Brain microvascular endothelial cell (primary cell): ENCODE data around the gene NELFB.

ENCODE experiments used
- DNase-seq: peaks from one replicate; pipeline ENCODE4 v3.0.0-alpha.2; 2020
- H3K27ac ChIP-seq: fragments of 250-450 bp; sonication (Bioruptor Pico); 2 replicates; pipeline ENCODE4 v1.5.1; 2020; ENCODE audit warnings: mild to moderate bottlenecking, moderate library complexity
- H3K27me3 ChIP-seq: fragments of 250-450 bp; sonication (Bioruptor Pico); replicated peaks from 2 replicates; pipeline ENCODE4 v1.5.1; 2020; ENCODE audit warnings: mild to moderate bottlenecking
- H3K36me3 ChIP-seq: fragments of 250-450 bp; sonication (Bioruptor Pico); replicated peaks from 2 replicates; pipeline ENCODE4 v1.5.1; 2020; ENCODE audit warnings: mild to moderate bottlenecking
- H3K4me3 ChIP-seq: 2 replicates; pipeline ENCODE4 v1.5.1; 2011; ENCODE audit warnings: low read depth, mild to moderate bottlenecking, control low read depth, low read length, moderate library complexity
- in situ Hi-C: cut with HindIII; loops from 2 replicates; pipeline ENCODE4 v1.10.0; 2017; ENCODE audit warnings: low sequenced_read_pairs, low pct_ligation_motif_present
- TF ChIP-seq, protein P1 (sequence below): IDR thresholded peaks from 2 replicates; pipeline ENCODE4 v1.5.1; 2011; ENCODE audit warnings: low read depth, mild to moderate bottlenecking, moderate library complexity, low read length, control low read depth, inconsistent platforms; ENCODE audit errors: missing control alignments

NELFB gene

DNA sequence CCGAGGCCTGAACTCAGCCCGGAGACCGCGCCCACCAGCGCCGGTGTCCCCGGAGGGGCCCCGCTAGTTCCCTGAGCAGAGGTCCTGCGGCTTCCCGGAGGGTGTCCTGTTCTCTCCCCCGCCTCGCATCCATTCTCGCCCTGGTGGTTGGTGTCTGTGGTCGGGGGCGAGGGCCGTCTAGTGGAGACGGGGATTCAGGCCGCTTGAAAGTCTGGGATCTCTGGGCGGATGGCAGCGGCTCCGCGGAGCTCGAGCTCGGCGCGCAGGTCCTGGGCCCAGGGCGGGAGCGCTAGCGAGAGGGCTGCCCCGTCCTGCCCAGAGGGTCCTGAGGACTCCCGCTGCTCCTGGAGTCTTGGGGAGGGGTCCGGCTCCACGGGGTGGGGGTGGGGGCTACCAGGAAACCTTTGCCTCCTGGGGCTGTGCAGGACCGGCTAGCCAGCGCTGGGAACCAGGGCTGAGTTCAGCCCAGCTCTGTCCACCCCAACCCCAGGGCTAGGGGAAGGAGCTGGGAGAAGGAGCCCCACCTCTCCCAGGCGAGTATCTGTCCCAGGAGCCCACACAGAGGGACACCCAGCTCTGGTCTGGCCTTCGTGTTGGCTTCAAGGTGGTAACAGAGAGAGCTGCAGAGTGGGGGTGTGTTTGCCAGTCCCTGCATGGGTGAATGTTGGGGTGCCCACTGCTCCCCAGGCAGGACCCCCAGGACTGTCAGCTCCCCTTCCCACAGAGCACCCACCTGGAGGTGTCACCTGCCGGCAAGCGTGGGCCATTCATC lies 26.4 kb downstream of the NELFB start:
- in situ Hi-C loops: no loop called here
- Histone ChIP-seq H3K27me3 (no peaks in the 10 kb centered on the region), H3K36me3 (peaks cover 11% of the 10 kb centered on the region), H3K4me3 (peak overlapping the region; percentile 15), H3K27ac (no peak overlapping the region)
- TF ChIP-seq, protein P1, sequence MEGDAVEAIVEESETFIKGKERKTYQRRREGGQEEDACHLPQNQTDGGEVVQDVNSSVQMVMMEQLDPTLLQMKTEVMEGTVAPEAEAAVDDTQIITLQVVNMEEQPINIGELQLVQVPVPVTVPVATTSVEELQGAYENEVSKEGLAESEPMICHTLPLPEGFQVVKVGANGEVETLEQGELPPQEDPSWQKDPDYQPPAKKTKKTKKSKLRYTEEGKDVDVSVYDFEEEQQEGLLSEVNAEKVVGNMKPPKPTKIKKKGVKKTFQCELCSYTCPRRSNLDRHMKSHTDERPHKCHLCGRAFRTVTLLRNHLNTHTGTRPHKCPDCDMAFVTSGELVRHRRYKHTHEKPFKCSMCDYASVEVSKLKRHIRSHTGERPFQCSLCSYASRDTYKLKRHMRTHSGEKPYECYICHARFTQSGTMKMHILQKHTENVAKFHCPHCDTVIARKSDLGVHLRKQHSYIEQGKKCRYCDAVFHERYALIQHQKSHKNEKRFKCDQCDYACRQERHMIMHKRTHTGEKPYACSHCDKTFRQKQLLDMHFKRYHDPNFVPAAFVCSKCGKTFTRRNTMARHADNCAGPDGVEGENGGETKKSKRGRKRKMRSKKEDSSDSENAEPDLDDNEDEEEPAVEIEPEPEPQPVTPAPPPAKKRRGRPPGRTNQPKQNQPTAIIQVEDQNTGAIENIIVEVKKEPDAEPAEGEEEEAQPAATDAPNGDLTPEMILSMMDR: no peak
- DNase-seq: no peak

DNA sequence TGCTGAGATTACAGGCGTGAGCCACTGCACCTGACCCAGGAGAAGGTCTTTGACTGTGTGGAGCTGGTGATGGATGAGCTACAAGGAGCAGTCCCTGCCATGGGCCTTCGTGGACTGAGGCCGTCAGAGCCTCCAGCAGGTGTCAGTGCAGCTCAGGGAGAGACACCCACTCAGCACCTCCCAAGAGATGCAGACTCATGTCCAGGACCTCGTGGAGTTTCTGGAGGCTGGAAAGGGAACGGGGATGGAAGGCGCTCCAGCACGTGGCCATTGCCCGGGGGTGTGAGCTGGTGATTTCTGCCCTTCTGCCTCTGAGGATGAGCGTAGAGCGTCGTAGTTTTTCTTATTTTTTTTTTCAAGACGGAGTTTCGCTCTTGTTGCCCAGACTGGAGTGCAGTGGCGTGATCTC lies 31.9 kb downstream of the NELFB start:
- in situ Hi-C loops: no loop called here
- TF ChIP-seq, protein P1: peak; percentile 80
- Histone ChIP-seq H3K36me3 (no peaks in the 10 kb centered on the region), H3K4me3 (no peak overlapping the region), H3K27ac (no peak overlapping the region), H3K27me3 (no peaks in the 10 kb centered on the region)
- DNase-seq: peak; percentile 74

DNA sequence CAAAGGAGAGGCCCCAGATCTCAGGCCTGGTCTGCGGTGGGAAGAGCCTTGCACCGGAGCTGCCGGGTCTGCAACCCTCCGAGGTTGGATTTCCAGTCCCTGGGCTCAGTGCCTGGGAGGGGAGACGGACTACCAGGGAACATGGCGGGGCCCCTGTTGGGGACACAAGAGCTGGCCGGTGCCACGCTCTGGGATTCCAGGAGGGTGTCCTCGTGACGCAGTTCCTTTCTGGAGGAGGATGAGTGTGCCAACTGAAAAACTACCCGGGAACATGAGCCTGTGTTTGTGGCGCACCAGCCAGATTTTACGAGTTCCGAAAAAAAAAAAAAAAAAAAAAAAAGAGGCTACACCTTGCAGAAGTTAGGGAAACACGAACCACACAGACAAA lies 38.0 kb downstream of the NELFB start:
- Histone ChIP-seq H3K27ac (no peak overlapping the region), H3K36me3 (no peaks in the 10 kb centered on the region), H3K4me3 (no peak overlapping the region), H3K27me3 (no peaks in the 10 kb centered on the region)
- no peak for DNase-seq
- TF ChIP-seq, protein P1: no peak
- in situ Hi-C loops: no loop called here

DNA sequence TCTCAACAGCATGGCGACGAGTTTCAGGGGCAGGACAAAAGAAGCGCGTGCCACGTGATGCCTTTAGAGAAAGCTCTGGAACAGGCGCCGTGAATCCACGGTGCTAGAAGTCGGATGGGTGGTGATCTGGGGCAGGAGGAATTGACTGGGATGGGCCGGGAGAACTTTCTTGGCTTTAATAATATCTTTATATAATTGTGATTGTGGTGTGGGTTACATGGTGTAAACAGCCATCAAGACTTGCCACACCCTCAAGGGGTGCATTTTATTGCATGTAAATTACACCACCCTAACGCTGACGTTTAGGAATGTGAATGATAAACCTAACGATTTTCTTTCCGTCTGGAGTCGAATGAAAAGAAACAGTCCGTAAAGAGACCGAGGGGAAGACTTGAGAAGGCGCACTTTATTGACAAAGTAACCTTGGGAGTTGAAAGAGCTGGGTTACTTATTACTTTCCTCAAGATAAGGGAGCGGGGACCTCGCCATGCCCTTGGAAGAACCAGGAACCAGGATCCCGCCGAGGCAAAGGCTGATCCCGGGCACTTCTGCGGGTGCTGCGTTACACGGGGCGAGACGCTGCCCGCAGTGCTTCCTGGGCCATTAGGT lies 38.5 kb downstream of the NELFB start:
- Histone ChIP-seq H3K27ac (no peak overlapping the region), H3K4me3 (no peak overlapping the region), H3K27me3 (no peaks in the 10 kb centered on the region), H3K36me3 (no peaks in the 10 kb centered on the region)
- in situ Hi-C loops: no loop called here
- TF ChIP-seq, protein P1: no peak
- DNase-seq: no peak

DNA sequence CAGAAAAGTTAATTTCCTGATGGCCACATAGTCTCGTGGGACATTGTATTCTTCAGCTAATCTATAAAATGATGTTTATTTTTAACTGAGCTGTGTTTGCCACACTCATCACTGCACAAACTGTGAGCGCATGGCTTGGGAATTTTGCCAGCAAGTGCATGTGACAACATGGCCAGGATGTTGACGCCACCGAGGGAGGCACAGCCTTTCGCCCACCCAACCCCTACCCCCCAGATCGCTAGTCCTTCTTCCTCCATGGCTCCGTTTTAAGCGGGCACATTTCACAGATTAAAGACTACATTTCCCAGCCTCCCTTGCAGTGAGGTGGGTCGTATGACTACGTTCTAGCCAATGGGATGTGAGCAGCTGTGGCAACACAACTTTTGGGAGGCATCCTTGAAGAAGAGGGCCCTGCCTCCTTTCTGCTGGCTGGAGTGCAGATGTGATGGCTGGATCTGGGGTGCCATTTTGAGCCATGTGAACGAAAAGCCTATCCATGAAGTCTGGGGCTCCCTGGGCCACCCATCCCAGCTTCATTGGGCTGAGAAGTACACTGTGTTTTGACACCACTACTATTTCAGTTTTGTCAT lies 39.1 kb downstream of the NELFB start:
- TF ChIP-seq, protein P1: no peak
- Histone ChIP-seq H3K4me3 (no peak overlapping the region), H3K27ac (no peak overlapping the region), H3K36me3 (no peaks in the 10 kb centered on the region), H3K27me3 (no peaks in the 10 kb centered on the region)
- DNase-seq: peak; percentile 57
- in situ Hi-C loops: no loop called here
